Activated T-cell treated with anti-CD3 and anti-CD28 coated beads for 24 hours (primary cell): ENCODE results near the gene AGPS.
"Not testable (repeated sequence)": the region's sequence is repeated elsewhere in the genome, so short reads cannot be mapped to it uniquely, and the experiment has no call there.

Experiments used
- DNase-seq: peaks from one replicate; pipeline ENCODE4 v3.0.0-alpha.2; 2020; ENCODE audit warnings: low read depth

AGPS gene

DNA sequence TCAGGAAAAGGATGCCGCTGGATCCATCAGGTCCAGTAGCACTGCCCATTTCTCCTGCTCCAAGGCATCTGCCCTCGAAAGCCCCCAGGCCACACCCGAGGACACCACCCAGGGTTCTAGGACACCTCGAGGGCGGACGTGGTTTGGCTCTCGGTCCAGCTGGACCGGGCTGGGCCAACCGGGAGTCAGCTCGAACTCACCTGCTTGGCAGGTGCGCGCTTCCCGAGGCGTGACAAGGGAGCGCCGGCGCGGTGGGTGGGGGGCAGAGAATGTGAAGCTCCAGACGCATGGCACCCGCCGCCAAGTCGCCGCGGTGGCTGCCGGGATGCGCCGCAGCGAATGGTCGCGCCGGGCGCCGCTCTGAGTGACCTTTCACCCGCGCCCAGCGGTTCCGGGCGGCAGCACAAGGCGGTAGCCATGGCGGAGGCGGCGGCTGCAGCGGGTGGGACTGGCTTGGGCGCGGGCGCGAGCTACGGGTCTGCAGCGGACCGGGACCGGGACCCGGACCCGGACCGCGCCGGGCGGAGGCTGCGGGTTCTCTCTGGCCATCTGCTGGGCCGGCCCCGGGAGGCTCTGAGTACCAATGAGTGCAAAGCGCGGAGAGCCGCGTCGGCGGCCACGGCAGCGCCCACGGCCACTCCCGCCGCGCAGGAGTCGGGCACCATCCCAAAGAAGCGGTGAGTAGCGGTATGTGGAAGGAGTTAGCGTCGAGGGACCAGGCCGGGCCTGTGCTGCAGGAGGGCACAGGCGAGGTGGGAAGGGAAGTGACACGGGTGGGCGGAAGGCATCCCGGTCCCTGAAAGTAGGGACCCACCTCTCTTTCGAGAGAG is at the start of gene AGPS:
Gene AGPS (plus strand): TSS at position 401 of the 830 bp plus-strand sequence. CDS start 17 bp downstream, at position 418.
- peak; percentile 74 for DNase-seq

DNA sequence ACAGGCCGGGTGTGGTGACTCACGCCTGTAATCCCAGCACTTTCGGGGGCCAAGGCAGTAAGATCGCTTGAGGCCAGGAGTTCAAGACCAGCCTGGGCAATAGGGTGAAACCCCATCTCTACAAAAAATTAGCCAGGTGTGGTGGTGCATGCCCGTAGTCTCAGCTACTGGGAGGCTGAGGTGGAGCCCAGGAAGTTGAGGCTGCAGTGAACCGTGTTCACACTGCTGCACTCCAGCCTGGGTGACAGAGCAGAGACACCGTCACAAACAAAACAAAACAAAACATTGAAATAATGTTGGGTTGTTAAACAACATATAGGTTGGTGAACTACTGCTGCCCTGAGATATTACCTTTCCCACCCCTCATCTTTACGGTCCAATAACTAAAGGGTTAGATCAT is 48.8 kb upstream of the AGPS start:
- no peak for DNase-seq

GRCh38 chr2:177344316-177344715 is 48.3 kb upstream of the AGPS start:
- no peak for DNase-seq

- DNase-seq: no peak
Measured at GRCh38 chr2:177346192-177346591, 46.4 kb upstream of the AGPS start.

DNA sequence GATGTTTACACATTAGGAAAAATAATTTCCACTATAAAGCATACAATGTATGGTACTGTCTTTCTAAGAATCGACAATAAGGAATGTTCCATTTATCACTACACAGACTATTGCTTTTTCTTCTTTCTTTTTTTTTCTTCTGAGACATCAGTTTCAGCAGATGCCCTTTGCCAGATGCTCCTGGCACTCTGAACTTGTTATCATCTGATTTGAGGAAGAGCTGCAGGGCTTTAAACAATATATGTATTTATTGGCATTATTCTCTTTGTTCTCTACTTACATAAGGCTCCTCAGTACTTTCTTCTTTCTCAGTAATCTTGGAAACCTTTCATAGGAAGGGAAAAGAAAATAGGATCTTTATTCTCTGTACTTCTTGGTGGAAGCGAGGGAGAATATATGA is 45.0 kb upstream of the AGPS start:
- no peak for DNase-seq

DNA sequence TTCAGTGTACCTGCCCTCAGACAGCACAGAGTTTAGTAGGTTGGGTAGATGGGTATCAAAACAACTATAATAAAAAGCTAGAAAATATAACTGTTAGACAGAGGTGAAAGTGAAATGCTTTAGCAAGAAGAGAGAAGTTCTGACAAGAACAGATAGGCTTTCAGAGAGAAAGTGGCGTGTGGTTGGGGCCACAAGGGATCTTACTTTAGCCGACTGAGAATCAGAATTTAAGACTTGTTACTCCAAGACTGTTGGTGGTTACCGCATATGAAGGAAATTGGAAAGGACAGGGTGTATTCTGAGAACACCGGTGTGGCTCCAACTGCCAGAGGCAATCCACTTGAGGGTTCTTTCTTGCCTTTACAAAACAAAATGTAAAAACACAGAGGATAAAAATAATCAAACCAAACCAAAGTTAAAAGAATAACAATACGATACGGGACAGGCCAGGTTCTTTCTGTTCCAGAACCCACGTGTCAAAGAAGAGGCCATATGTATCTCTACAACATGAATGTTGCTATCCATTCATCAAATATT is 44.4 kb upstream of the AGPS start:
- no peak for DNase-seq

DNA sequence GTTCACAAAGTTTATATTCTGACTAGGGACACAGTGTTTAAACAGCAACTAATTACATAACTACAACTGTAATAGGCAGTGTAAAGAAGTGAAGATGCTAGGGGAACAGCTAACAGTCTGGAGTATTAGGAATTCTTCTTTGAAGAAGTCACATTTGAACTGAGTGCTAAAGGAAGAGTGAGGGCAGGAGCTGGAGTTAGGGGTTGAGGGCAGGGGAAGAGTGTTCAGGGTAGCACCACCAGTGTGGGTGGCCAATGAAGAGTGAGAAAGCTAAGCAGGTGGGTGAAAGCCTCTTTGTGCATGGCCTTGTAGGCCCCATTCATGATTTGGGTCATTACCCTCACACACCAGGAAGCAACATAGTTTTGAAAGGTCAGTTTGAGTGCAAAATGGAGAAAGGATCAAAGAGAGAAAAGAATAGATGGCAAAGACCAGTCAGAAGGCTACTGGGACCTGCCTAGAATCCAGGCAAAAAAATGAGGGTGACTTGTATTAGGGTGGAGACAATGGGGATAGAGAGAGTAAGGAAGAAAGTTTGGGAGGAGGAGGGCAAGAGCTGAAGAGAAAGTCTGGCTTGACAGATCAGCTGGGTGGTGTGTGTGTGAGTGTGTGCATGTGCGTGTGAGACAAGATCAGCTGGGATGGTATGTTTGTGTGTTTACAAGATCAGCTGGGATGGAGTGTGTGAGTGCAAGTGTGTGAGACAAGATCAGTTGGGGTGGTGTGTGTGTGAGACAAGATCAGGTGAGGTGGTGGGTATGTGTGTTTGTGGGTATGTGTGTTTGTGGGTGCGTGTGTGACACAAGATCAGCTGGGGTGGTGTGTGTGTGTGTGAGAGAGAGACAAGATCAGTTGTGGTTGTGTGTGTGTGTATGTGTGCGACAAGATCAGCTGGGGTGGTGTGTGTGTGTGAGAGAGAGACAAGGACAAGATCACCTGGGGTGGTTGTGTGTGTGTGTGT is 43.6 kb upstream of the AGPS start:
- no peak for DNase-seq

DNA sequence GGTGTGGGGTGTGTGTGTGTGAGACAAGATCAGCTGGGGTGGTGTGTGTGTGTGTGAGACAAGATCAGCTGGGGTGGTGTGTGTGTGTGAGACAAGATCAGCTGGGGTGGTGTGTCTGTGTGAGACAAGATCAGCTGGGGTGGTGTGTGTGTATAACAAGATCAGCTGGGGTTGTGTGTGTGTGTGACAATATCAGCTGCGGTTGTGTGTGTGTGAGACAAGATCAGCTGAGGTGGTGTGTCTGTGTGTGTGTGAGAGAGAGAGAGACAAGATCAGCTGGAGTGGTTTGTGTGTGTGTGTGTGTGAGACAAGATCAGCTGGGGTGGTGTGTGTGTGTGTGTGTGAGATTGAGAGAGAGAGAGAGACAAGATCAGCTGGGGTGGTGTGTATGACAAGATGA is 41.9 kb upstream of the AGPS start:
- DNase-seq: not testable (repeated sequence)

DNA sequence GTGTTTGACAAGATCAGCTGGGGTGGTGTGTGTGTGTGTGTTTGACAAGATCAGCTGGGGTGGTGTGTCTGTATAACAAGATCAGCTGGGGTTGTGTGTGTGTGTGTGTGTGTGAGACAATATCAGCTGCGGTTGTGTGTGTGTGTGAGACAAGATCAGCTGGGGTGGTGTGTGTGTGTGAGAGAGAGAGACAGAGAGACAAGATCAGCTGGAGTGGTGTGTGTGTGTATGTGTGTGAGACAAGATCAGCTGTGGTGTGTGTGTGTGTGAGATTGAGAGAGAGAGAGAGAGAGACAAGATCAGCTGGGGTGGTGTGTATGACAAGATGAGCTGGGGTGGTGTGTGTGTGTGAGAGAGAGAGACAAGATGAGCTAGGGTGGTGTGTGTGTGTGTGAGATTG is 41.5 kb upstream of the AGPS start:
- not testable (repeated sequence) for DNase-seq

DNA sequence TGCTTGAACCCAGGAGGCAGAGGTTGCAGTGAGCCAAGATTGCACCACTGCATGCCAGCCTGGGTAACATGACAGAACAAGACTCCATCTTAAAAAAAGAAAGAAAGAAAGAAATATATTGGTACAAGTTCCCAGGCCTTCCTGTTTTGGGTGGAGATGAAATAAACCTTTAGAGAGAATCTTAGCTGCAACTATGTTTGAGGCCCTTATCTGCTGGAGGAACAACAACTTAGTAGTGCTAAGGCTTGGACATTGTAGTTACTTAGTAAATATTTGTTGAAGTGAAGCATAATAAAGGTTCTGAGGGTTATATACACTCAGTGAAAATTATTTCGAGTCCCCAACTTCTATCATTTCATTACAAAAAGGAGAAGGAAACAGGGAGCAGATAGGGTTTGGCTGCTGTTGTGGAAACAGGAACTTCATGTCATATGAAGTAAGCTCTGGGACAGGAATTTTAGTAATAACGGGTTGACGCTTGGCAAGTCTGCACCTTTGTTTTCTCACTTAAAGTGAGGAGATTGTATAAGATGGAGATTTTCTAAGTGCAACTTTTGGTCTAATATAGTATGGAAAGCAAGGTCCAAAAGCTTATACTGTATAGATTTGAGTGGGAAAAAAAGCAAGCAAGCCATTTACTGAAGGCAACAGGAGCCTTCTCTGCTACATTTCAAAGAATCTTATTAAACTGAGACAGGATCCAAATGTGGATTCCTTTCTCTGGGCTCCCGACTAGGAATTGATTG is 40.0 kb upstream of the AGPS start:
- no peak for DNase-seq

DNA sequence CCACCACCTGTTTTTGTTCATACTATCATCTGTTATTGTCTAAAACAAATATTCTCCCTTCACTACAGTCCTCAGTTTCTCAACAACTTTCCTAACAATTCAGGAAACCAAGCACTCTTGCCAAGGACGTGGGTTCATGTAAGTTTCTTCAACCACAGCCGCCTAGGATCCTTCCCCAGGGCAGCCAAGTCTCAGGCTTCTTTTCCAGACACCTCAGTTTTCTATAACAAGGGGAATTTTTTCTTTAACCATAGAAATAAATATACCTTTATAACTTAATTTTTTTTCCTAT is 39.4 kb upstream of the AGPS start:
- DNase-seq: no peak

- DNase-seq: not testable (repeated sequence)
Measured at GRCh38 chr2:177354541-177354940, 38.0 kb upstream of the AGPS start.

GRCh38 chr2:177355874-177356273 is 36.7 kb upstream of the AGPS start:
- DNase-seq: no peak

- no peak for DNase-seq
Measured at GRCh38 chr2:177359836-177360595, 32.6 kb upstream of the AGPS start.

DNA sequence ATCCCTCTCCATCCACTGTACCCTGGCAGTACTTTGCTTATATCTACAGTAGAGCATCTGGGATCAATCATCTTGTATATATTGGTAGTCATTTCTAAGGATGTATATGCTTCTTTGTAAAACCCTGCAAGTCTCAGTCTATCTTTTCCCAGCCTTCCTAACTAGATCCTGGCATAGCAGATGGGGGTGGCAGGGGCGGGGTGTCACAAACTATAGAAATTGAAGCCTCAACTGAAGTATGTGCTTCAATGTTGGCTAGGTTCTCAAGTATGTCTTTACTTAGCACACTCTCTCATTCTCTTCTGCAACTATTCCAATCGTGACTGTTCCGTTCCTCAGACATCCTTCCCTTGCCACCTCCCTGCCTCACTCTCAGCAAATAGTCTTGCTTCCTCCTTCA is 30.1 kb upstream of the AGPS start:
- no peak for DNase-seq

DNA sequence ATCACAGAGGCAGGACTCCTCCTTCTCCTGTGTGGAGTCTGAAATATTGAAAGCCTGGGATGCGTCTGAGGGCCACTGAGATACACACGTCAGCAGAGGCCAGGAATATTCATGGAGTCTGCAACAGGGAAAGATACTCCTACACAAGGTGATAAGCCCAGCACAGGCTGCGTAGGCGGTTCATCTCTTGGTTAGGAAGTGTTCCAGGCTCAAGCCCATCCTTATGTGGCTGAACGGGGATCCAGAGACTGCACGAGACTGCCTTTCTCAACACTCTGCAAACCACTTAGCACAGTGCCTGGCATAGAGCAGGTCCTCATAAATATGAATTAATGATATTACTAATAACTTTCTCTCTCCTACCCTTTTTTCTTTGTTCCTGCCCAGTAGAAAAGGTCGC is 29.2 kb upstream of the AGPS start:
- no peak for DNase-seq

GRCh38 chr2:177365764-177366163 is 26.8 kb upstream of the AGPS start:
- DNase-seq: not testable (repeated sequence)

DNA sequence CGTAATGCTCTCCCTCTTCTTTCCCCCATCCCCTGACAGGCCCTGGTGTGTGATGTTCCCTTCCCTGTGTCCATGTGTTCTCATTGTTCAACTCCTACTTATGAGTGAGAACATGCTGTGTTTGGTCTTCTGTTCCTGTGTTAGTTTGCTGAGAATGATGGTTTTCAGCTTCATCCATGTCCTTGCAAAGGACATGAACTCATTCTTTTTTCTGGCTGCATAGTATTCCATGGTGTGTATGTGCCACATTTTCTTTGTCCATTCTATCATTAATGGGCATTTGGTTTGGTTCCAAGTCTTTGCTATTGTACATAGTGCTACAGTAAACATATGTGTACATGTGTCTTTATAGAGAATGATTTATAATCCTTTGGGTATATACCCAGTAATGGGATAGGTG is 24.6 kb upstream of the AGPS start:
- not testable (repeated sequence) for DNase-seq

DNA sequence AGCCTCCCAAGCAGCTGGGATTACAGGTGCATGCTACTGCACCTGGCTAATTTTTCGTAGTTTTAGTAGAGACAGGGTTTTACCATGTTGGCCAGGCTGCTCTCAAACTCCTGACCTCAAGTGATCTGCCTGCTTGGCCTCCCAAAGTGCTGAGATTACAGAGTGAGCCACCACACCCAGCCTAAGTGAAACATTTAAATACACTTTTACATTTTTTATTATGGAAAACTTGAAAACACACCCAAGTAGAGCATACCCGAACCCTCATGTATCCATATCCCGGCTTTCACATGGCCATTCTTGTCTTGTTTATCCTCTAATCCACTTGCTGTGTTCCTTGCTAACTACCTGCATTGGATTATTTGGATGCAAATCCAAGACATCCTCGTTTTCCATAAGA is 13.2 kb upstream of the AGPS start:
- no peak for DNase-seq

- DNase-seq: no peak
Measured at GRCh38 chr2:177380181-177380580, 12.4 kb upstream of the AGPS start.

- no peak for DNase-seq
Measured at GRCh38 chr2:177383935-177384334, 8.6 kb upstream of the AGPS start.
